Left ventricle myocardium superior (tissue), 1 donor: ENCODE data around the gene HAGHL. TPM values are rescaled to one million over a fixed set of nuclear protein-coding genes. Genes with fewer than 3 reads are reported as not detected.

Experiments
- ATAC-seq: fragments of 200-7000 bp; cut with Tn5 transposase; one replicate; pipeline ENCODE4 v1.9.1; 2020; ENCODE audit warnings: mild to moderate bottlenecking, moderate library complexity
- DNase-seq: peaks from one replicate; pipeline ENCODE4 v3.0.0-alpha.2; 2020
- intact Hi-C: fragments of 100-400 bp; cut with micrococcal nuclease; formaldehyde crosslinking; loops from one replicate; pipeline ENCODE4 v1.11.0; 2022
- total RNA-seq: library from RNA; stranded (reverse); fragmentation: NEBNext Ultra II Directional; extraction: Animal tissue kit (Norgen Biotek cat#: 25700); gene quantifications from one replicate; pipeline ENCODE4 v1.2.1, GENCODE V29; 2021
- donor health status: DM: no; HTN: yes; CAD: no; lungs with severe emphysema.

HAGHL gene
- total RNA-seq, 1 donor from 2014 or later: 13.6 TPM

DNA sequence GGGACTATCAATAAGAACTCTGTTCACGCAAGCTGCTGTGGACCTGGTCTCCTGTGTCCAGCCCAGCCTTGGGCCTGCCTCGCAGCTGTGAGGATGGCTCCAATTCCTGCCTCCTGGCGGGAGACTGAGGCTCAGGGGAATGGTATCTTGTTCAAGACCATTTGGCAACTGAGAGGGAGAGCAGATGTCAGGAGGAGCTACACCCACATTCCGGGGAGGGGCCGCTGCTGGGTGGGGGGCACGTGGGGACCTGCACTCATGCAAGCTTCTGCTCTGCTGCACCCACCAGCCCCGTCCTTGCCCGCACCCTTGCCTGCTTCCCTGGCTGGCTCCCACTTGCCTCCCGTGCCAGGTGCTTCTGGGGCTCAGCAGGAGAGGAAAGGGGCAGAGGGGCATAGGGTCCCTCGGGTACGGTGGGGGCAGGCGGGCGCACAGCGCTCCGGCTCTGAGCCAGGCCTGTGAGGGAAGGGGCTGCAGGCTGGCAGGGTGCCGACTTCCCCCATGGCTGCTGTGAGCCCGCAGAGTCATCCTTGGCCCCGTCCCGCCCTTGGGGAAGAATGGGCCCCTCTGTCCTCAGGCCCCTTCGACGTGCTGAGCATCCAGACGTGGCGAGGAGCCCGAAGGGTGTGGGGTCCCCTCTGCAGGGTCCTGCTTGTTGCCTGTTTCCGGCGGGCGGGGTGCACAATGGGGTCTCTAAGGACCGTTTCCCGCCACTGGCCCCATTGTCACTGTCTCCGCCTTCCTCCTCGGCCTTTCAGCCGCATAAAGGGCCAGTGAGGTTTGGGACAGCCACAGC lies 9.3 kb upstream of the HAGHL start:
- intact Hi-C loops: no loop called here
- DNase-seq (no peak), ATAC-seq (no peak)

DNA sequence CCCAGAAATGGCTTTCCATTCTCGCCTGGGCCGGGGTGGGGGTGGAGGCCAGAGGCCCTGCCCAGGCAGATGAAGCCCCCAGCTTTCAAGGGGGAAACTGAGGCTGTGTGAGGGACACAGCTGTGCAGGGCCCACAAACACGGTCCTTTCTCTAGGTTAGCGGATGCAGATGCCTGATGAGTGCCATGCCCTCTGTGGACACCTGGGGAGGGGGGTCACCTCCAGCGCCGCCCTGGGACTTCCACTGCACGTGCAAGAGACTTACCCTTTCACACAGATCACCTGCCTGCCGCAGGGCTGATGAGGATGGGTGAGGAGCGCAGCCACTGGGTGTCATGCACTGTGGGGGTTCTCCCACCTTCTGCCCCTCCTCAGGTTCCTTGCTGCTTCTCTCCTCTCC lies 8.5 kb upstream of the HAGHL start:
- ATAC-seq: no peak
- intact Hi-C loops: no loop called here
- DNase-seq: no peak

GRCh38 chr16:718922-719321 lies 8.0 kb upstream of the HAGHL start:
- DNase-seq (no peak), ATAC-seq (no peak)
- intact Hi-C loops: no loop called here

GRCh38 chr16:719815-720446 lies 7.0 kb upstream of the HAGHL start:
- no peak for DNase-seq
- ATAC-seq: no peak
- intact Hi-C loops: no loop called here

DNA sequence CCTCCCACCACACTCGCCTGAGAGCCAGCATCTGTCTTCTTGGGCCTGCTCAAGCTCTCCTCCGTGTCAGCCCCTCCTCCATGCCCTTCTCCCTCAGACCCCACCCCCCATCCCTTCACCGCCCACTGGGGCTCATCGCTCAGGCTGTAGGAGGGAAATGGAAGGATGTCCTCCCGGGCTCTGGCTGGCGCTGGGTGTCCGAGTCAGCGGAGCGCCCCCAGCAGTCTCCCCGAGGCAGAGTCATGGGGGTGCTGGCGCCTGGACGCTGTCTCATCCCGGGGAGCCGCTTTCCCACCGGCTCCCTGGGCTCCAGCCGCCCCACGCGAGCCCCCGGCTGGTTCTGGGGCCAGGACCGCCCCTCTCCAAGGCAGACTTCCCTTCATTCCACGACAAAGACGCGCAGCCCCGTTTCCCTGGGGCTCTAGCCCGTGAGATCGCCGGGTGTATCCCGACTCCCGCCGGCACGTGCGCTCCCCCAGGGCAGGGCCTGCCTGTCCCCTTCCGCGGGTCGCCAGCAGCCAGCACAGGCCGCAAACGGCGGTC lies 6.4 kb upstream of the HAGHL start:
- ATAC-seq (peak; percentile 62), DNase-seq (peak; percentile 57)
- intact Hi-C loops: no loop called here

GRCh38 chr16:720990-721764 lies 5.7 kb upstream of the HAGHL start, which contains the start of gene ANTKMT:
Gene ANTKMT (plus strand): TSS chr16:721146. CDS start chr16:721275, 129 bp downstream.
- ATAC-seq (peak; percentile 90), DNase-seq (peak; percentile 90)
- intact Hi-C loops: no loop called here

GRCh38 chr16:721765-722540 lies 5.0 kb upstream of the HAGHL start:
- no peak for DNase-seq
- no peak for ATAC-seq
- intact Hi-C loops: no loop called here

- intact Hi-C loops: no loop called here
- ATAC-seq (no peak), DNase-seq (no peak)
Measured at GRCh38 chr16:722835-723633, 3.9 kb upstream of the HAGHL start.

DNA sequence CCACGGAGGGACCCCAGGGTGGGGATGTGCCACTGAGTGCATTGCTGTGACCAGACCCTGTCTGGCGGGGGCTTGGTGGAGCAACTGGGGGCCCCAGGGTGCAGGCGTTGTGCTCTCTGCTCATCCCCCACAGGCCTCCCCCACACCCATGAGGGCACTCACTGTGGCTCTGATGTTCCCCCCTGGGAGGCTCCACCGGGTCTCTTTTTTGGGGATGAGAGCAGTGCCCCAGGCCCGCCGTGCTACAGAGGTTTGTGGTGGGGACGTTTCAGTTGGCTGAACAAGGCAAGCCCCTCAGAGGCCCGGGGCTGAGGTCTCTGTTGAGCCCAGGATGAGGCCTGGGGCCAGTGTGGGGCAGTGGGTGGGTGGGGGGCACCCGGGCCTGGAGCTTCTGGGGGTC lies 3.2 kb upstream of the HAGHL start:
- no peak for DNase-seq
- ATAC-seq: no peak
- intact Hi-C loops: no loop called here

GRCh38 chr16:724188-725040 lies 2.5 kb upstream of the HAGHL start:
- ATAC-seq (no peak), DNase-seq (no peak)

GRCh38 chr16:725041-725376 lies 1.9 kb upstream of the HAGHL start:
- ATAC-seq (no peak), DNase-seq (no peak)
- intact Hi-C loops: no loop called here

More at GRCh38 chr16:724188-725040, 2.5 kb upstream of the HAGHL start:
- intact Hi-C loops: no loop called here

- DNase-seq (no peak), ATAC-seq (no peak)
- intact Hi-C loops: no loop called here
Measured at GRCh38 chr16:725463-726187, 1.3 kb upstream of the HAGHL start.

DNA sequence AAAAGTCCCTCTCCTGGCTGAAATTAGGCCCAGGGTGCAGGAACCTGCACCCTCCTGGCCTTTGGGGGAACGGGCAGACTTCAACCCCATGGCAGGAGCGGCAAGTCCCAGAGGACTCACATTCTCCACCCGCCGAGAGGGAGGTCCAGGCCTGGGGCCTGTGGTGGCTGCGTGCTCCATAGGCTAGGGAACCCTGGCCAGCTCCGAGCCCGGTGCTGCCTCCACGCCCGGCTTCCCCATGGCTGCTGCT lies 793 bp upstream of the HAGHL start:
- no peak for ATAC-seq
- intact Hi-C loops: no loop called here
- DNase-seq: no peak

DNA sequence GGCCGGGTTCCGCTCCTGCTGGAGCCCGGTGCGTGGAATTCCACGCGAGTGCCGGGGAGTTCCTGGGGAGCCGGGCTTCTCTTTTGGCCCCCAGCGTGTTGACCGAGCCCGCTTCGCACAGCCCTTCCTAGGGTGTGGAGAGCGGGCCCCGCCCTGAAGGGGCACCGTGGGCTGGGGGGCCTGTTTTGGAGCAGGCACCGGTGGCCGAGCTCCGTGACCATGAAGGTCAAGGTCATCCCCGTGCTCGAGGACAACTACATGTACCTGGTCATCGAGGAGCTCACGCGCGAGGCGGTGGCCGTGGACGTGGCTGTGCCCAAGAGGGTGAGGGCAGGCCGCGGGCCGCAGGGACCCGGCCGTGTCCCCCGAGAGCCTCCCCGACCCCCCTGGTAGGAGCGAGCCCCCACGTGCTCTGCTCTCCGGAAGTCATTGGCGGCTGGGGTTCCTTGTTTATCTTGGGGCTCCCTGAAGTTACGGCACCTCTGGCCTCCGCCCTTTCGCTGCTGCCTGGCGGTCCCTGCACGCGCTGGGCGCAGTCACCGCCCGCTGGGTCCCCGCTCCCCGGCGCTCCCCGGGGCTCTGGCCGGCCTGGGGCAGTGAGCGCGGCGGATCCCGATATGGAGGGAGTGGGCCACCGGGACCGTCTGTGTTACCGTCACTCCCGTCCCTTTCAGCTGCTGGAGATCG lies 528 bp downstream of the HAGHL start:
- no peak for DNase-seq
- peak; percentile 9 for ATAC-seq

DNA sequence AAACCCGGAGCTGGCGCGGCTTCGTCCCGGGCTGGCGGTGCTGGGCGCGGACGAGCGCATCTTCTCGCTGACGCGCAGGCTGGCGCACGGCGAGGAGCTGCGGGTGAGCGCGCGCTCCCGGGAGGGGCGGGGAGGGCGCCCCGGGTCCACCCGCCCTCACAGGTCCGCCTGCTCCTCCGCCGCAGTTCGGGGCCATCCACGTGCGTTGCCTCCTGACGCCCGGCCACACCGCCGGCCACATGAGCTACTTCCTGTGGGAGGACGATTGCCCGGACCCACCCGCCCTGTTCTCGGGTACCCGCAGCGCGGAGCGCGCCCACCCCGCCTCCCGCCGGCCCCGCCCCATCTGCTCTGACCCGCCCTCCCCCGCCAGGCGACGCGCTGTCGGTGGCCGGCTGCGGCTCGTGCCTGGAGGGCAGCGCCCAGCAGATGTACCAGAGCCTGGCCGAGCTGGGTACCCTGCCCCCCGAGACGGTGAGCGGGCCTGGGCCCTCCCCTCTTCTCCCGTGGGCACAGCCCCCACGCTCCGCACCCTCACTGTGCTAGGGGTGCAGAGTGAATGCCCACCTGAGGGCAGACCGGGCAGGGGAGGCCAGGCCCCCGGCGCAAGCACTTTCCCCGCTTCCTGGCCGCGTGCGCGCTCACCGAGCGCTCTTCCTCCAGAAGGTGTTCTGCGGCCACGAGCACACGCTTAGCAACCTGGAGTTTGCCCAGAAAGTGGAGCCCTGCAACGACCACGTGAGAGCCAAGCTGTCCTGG lies 1.4 kb downstream of the HAGHL start:
- peak; percentile 49 for ATAC-seq

More for the DNA sequence above, 528 bp downstream of the HAGHL start:
- intact Hi-C loops: no loop called here

More for the DNA sequence above, 1.4 kb downstream of the HAGHL start:
- peak; percentile 76 for DNase-seq
- intact Hi-C loops: no loop called here
